HepG2 (cell line): ENCODE measurements around the gene MCU. TPM values are rescaled to one million over a fixed set of nuclear protein-coding genes. Genes with fewer than 3 reads are reported as not detected.
A peak's percentile ranks its signal among the peaks of the same experiment; 100 is the strongest.

Source experiments
- ATF1 ChIP-seq: IDR thresholded peaks from 2 replicates; pipeline ENCODE4 v1.6.1; 2016; ENCODE audit warnings: mild to moderate bottlenecking, control low read depth
- HMG20B ChIP-seq: conservative IDR thresholded peaks from 2 replicates; pipeline ENCODE4 v1.6.1; 2016; ENCODE audit warnings: missing genetic modification reagents, missing compliant biosample characterization
- HNRNPLL ChIP-seq: fragments of 200-400 bp; formaldehyde crosslinking; IDR thresholded peaks from 2 replicates; pipeline ENCODE4 v1.6.1; 2017; ENCODE audit warnings: mild to moderate bottlenecking, low read depth, low read length; ENCODE audit not compliant: poor library complexity, severe bottlenecking
- MLLT10 ChIP-seq: sonication (generic); formaldehyde crosslinking; IDR thresholded peaks from 2 replicates; pipeline ENCODE4 v1.4.0; 2020; ENCODE audit warnings: missing genetic modification reagents
- SCMH1 ChIP-seq: sonication (generic); formaldehyde crosslinking; IDR thresholded peaks from 2 replicates; pipeline ENCODE4 v1.9.0; 2021; ENCODE audit warnings: missing genetic modification reagents, mild to moderate bottlenecking, borderline replicate concordance
- SIX1 ChIP-seq: sonication (generic); formaldehyde crosslinking; IDR thresholded peaks from 2 replicates; pipeline ENCODE4 v1.4.0; 2020; ENCODE audit warnings: missing genetic modification reagents, borderline replicate concordance
- ZBTB38 ChIP-seq: sonication (generic); formaldehyde crosslinking; IDR thresholded peaks from 2 replicates; pipeline ENCODE4 v1.5.1; 2020; ENCODE audit warnings: mild to moderate bottlenecking, missing genetic modification reagents
- ZNF232 ChIP-seq: sonication (generic); formaldehyde crosslinking; IDR thresholded peaks from 2 replicates; pipeline ENCODE4 v1.4.0; 2020; ENCODE audit warnings: missing genetic modification reagents, borderline replicate concordance
- ZNF333 ChIP-seq: sonication (generic); formaldehyde crosslinking; IDR thresholded peaks from 2 replicates; pipeline ENCODE4 v1.4.0; 2020; ENCODE audit warnings: mild to moderate bottlenecking, missing genetic modification reagents, borderline replicate concordance
- ZNF446 ChIP-seq: sonication (generic); formaldehyde crosslinking; IDR thresholded peaks from 2 replicates; pipeline ENCODE4 v1.5.0; 2020; ENCODE audit warnings: mild to moderate bottlenecking, missing genetic modification reagents
- ZNF543 ChIP-seq: sonication (generic); formaldehyde crosslinking; IDR thresholded peaks from 2 replicates; pipeline ENCODE4 v1.4.0; 2020; ENCODE audit warnings: mild to moderate bottlenecking, missing genetic modification reagents
- ZNF781 ChIP-seq: sonication (generic); formaldehyde crosslinking; IDR thresholded peaks from 2 replicates; pipeline ENCODE4 v1.5.1; 2020; ENCODE audit warnings: borderline replicate concordance, mild to moderate bottlenecking, missing genetic modification reagents; ENCODE audit errors: not compliant biosample characterization
- polyA plus RNA-seq, 8 experiments: library from polyadenylated mRNA; depleted of rRNA in 3 of 8; stranded (reverse) in 7 of 8; unstranded in 1 of 8; fragments of >200 nt; fragmentation: Illumina TruSeq in 4 of 8; extraction: Trizol in 4 of 8; gene quantifications; 2 replicates each; pipeline versions ENCODE4 v1.2.1 to v1.2.3, GENCODE V29; 2011 to 2016; ENCODE audit warnings: low read depth in 4 of 8, missing spikeins in 1 of 8, mixed read lengths in 1 of 8; ENCODE audit not compliant: insufficient read depth in 1 of 8
- total RNA-seq, 5 experiments: library from RNA; depleted of rRNA; stranded (reverse); fragments of >200 nt; fragmentation: Illumina TruSeq; extraction: Trizol; gene quantifications; 2 replicates each; pipeline ENCODE4 v1.2.3, GENCODE V29; 2016; ENCODE audit warnings: low read depth in 1 of 5
- TF ChIP-seq, protein P1 (sequence below): sonication (generic); formaldehyde crosslinking; IDR thresholded peaks from 2 replicates; pipeline ENCODE4 v1.4.0; 2020; ENCODE audit warnings: missing genetic modification reagents, borderline replicate concordance
- TF ChIP-seq, protein P2 (sequence below): sonication (generic); formaldehyde crosslinking; conservative IDR thresholded peaks from 2 replicates; pipeline ENCODE4 v1.4.0; 2020; ENCODE audit warnings: missing genetic modification reagents
- TF ChIP-seq, protein P3 (sequence below): sonication (generic); formaldehyde crosslinking; IDR thresholded peaks from 2 replicates; pipeline ENCODE4 v1.8.0; 2022; ENCODE audit warnings: mild to moderate bottlenecking, missing genetic modification reagents, moderate library complexity
- TF ChIP-seq, protein P4 (sequence below): sonication (generic); formaldehyde crosslinking; IDR thresholded peaks from 2 replicates; pipeline ENCODE4 v1.5.0; 2020; ENCODE audit warnings: mild to moderate bottlenecking, missing genetic modification reagents, borderline replicate concordance

Gene MCU
- total and polyA plus RNA-seq, 2 of the 13 experiments (the other 11 are each of a cell fraction or from before 2014, with no cell fraction given), result 25.9 to 64.5 TPM

DNA sequence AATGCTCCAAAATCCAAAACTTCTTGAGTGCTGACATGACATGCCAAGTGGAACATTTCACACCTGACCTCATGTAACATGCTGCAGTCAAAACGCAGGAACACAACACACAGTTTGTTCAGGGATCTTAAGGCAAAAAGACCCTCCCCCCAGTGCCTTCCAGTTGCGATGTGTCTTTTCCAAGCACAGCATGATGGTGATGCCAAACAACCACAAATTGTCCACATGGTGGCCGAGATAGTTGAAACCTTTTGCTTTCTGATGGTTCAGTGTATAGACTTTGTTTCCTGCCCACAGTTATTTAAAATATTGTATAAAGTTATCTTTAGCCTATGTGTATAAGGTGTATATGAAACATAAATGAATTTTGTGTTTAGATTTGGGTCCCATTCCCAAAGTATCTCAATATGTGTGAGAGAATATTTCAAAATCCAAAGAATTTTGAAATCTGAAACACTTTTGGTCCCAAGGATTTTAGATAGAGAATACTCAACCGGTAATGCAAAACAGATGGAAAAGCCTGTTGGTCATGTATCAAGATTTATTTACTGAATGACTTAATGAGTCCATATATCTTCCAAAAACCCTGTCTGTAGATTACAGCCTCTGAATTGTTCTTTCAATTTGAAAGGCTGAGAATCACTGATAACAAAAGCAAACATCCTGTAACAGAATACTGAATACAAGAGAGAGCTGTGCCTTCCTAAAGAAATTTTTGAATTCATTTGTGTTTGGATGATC lies 108.2 kb downstream of the MCU start (continued):
- no peak for TF ChIP-seq SCMH1 (CRISPR knock-in tag)
- no peak for TF ChIP-seq ZNF781 (CRISPR knock-in tag)
- TF ChIP-seq ZNF446 (CRISPR knock-in tag), result no peak
- TF ChIP-seq, protein P1, sequence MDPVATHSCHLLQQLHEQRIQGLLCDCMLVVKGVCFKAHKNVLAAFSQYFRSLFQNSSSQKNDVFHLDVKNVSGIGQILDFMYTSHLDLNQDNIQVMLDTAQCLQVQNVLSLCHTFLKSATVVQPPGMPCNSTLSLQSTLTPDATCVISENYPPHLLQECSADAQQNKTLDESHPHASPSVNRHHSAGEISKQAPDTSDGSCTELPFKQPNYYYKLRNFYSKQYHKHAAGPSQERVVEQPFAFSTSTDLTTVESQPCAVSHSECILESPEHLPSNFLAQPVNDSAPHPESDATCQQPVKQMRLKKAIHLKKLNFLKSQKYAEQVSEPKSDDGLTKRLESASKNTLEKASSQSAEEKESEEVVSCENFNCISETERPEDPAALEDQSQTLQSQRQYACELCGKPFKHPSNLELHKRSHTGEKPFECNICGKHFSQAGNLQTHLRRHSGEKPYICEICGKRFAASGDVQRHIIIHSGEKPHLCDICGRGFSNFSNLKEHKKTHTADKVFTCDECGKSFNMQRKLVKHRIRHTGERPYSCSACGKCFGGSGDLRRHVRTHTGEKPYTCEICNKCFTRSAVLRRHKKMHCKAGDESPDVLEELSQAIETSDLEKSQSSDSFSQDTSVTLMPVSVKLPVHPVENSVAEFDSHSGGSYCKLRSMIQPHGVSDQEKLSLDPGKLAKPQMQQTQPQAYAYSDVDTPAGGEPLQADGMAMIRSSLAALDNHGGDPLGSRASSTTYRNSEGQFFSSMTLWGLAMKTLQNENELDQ (CRISPR knock-in tag), result no peak
- TF ChIP-seq ZNF232 (CRISPR knock-in tag), result no peak
- TF ChIP-seq ATF1 (CRISPR knock-in tag), result no peak
- TF ChIP-seq ZNF333 (CRISPR knock-in tag), result no peak
- no peak for TF ChIP-seq ZBTB38
- no peak for TF ChIP-seq HNRNPLL
- TF ChIP-seq HMG20B (CRISPR knock-in tag), result no peak
- TF ChIP-seq MLLT10 (CRISPR knock-in tag), result no peak
- peak; percentile 87; the same call in 1 of the 2 replicates for TF ChIP-seq SIX1 (CRISPR knock-in tag)
- TF ChIP-seq, protein P2, sequence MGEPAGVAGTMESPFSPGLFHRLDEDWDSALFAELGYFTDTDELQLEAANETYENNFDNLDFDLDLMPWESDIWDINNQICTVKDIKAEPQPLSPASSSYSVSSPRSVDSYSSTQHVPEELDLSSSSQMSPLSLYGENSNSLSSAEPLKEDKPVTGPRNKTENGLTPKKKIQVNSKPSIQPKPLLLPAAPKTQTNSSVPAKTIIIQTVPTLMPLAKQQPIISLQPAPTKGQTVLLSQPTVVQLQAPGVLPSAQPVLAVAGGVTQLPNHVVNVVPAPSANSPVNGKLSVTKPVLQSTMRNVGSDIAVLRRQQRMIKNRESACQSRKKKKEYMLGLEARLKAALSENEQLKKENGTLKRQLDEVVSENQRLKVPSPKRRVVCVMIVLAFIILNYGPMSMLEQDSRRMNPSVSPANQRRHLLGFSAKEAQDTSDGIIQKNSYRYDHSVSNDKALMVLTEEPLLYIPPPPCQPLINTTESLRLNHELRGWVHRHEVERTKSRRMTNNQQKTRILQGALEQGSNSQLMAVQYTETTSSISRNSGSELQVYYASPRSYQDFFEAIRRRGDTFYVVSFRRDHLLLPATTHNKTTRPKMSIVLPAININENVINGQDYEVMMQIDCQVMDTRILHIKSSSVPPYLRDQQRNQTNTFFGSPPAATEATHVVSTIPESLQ (CRISPR knock-in tag), result no peak
- TF ChIP-seq, protein P3, sequence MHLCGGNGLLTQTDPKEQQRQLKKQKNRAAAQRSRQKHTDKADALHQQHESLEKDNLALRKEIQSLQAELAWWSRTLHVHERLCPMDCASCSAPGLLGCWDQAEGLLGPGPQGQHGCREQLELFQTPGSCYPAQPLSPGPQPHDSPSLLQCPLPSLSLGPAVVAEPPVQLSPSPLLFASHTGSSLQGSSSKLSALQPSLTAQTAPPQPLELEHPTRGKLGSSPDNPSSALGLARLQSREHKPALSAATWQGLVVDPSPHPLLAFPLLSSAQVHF (CRISPR knock-in tag), result no peak
- TF ChIP-seq ZNF543 (CRISPR knock-in tag), result no peak
- TF ChIP-seq, protein P4, sequence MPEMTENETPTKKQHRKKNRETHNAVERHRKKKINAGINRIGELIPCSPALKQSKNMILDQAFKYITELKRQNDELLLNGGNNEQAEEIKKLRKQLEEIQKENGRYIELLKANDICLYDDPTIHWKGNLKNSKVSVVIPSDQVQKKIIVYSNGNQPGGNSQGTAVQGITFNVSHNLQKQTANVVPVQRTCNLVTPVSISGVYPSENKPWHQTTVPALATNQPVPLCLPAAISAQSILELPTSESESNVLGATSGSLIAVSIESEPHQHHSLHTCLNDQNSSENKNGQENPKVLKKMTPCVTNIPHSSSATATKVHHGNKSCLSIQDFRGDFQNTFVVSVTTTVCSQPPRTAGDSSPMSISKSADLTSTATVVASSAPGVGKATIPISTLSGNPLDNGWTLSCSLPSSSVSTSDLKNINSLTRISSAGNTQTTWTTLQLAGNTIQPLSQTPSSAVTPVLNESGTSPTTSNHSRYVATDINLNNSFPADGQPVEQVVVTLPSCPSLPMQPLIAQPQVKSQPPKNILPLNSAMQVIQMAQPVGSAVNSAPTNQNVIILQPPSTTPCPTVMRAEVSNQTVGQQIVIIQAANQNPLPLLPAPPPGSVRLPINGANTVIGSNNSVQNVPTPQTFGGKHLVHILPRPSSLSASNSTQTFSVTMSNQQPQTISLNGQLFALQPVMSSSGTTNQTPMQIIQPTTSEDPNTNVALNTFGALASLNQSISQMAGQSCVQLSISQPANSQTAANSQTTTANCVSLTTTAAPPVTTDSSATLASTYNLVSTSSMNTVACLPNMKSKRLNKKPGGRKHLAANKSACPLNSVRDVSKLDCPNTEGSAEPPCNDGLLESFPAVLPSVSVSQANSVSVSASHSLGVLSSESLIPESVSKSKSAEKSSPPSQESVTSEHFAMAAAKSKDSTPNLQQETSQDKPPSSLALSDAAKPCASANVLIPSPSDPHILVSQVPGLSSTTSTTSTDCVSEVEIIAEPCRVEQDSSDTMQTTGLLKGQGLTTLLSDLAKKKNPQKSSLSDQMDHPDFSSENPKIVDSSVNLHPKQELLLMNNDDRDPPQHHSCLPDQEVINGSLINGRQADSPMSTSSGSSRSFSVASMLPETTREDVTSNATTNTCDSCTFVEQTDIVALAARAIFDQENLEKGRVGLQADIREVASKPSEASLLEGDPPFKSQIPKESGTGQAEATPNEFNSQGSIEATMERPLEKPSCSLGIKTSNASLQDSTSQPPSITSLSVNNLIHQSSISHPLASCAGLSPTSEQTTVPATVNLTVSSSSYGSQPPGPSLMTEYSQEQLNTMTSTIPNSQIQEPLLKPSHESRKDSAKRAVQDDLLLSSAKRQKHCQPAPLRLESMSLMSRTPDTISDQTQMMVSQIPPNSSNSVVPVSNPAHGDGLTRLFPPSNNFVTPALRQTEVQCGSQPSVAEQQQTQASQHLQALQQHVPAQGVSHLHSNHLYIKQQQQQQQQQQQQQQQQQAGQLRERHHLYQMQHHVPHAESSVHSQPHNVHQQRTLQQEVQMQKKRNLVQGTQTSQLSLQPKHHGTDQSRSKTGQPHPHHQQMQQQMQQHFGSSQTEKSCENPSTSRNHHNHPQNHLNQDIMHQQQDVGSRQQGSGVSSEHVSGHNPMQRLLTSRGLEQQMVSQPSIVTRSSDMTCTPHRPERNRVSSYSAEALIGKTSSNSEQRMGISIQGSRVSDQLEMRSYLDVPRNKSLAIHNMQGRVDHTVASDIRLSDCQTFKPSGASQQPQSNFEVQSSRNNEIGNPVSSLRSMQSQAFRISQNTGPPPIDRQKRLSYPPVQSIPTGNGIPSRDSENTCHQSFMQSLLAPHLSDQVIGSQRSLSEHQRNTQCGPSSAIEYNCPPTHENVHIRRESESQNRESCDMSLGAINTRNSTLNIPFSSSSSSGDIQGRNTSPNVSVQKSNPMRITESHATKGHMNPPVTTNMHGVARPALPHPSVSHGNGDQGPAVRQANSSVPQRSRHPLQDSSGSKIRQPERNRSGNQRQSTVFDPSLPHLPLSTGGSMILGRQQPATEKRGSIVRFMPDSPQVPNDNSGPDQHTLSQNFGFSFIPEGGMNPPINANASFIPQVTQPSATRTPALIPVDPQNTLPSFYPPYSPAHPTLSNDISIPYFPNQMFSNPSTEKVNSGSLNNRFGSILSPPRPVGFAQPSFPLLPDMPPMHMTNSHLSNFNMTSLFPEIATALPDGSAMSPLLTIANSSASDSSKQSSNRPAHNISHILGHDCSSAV (CRISPR knock-in tag), result no peak
